ENCODE data around the gene TMEM169. TPM values are rescaled to one million over a fixed set of nuclear protein-coding genes. Genes with fewer than 3 reads are reported as not detected.

TMEM169 gene
- total RNA-seq, 2 donors from 2014 or later, result 1.6 TPM

GRCh38 chr2:216098421-216099334, 17.0 kb downstream of the TMEM169 start:
- Mint-ChIP-seq H3K36me3 (ENCODE audit: insufficient read depth in 2 of 2) (no peaks in the 10 kb centered on the region), H3K27ac (no peak overlapping the region), H3K4me3 (no peak overlapping the region), H3K27me3 (ENCODE audit: low read depth) (no peaks in the 10 kb centered on the region), H3K9me3 (no peaks in the 10 kb centered on the region), H3K4me1 (ENCODE audit: low read depth) (no peaks in the 10 kb centered on the region)
- ATAC-seq (replicated peaks in 1 of 2) (no peak), DNase-seq (no peak)

- Mint-ChIP-seq H3K27ac (no peak overlapping the region), H3K9me3 (no peaks in the 10 kb centered on the region), H3K36me3 (ENCODE audit: insufficient read depth in 2 of 2) (no peaks in the 10 kb centered on the region), H3K4me1 (ENCODE audit: low read depth) (no peaks in the 10 kb centered on the region), H3K27me3 (ENCODE audit: low read depth) (no peaks in the 10 kb centered on the region), H3K4me3 (no peak overlapping the region)
- DNase-seq (no peak), ATAC-seq (replicated peaks in 1 of 2) (no peak)
Observed at GRCh38 chr2:216101109-216101508, 19.4 kb downstream of the TMEM169 start.

GRCh38 chr2:216103213-216103612, 21.5 kb downstream of the TMEM169 start:
- H3K4me1 Mint-ChIP-seq (ENCODE audit: low read depth), result no peaks in the 10 kb centered on the region
- no peak overlapping the region for H3K4me3 Mint-ChIP-seq
- H3K27me3 Mint-ChIP-seq (ENCODE audit: low read depth), result no peaks in the 10 kb centered on the region
- H3K36me3 Mint-ChIP-seq (ENCODE audit: insufficient read depth in 2 of 2), result no peaks in the 10 kb centered on the region
- DNase-seq, result no peak
- H3K27ac Mint-ChIP-seq, result no peak overlapping the region
- no peak for ATAC-seq (replicated peaks in 1 of 2)
- H3K9me3 Mint-ChIP-seq, result no peaks in the 10 kb centered on the region

- no peak for ATAC-seq (replicated peaks in 1 of 2)
- Mint-ChIP-seq H3K27me3 (ENCODE audit: low read depth) (no peaks in the 10 kb centered on the region), H3K4me3 (no peak overlapping the region)
Observed at GRCh38 chr2:216104691-216105090, 23.0 kb downstream of the TMEM169 start.

GRCh38 chr2:216107320-216107719, 25.6 kb downstream of the TMEM169 start:
- Mint-ChIP-seq H3K27me3 (ENCODE audit: low read depth) (no peaks in the 10 kb centered on the region), H3K36me3 (ENCODE audit: insufficient read depth in 2 of 2) (peaks cover 8 to 17% of the 10 kb centered on the region in 2 donors), H3K4me1 (ENCODE audit: low read depth) (peaks cover 29% of the 10 kb centered on the region), H3K27ac (no peak overlapping the region), H3K9me3 (no peaks in the 10 kb centered on the region), H3K4me3 (no peak overlapping the region)
- DNase-seq (no peak), ATAC-seq (replicated peaks in 1 of 2) (no peak)

More at GRCh38 chr2:216104691-216105090, 23.0 kb downstream of the TMEM169 start:
- Mint-ChIP-seq H3K36me3 (ENCODE audit: insufficient read depth in 2 of 2) (peaks cover 3% of the 10 kb centered on the region in 2 donors), H3K4me1 (ENCODE audit: low read depth) (peaks cover 6% of the 10 kb centered on the region), H3K9me3 (no peaks in the 10 kb centered on the region), H3K27ac (no peak overlapping the region)
- DNase-seq, result no peak

- H3K27ac Mint-ChIP-seq, result no peak overlapping the region
Observed at GRCh38 chr2:216107760-216108159, 26.0 kb downstream of the TMEM169 start.

GRCh38 chr2:216108310-216108966, 26.7 kb downstream of the TMEM169 start:
- H3K27me3 Mint-ChIP-seq (ENCODE audit: low read depth), result no peaks in the 10 kb centered on the region
- H3K36me3 Mint-ChIP-seq (ENCODE audit: insufficient read depth in 2 of 2), result peaks cover 12 to 22% of the 10 kb centered on the region in 2 donors
- H3K27ac Mint-ChIP-seq, result peak overlapping the region; percentile 99
- DNase-seq (no peak), ATAC-seq (replicated peaks in 1 of 2) (no peak)
- no peaks in the 10 kb centered on the region for H3K9me3 Mint-ChIP-seq
- H3K4me3 Mint-ChIP-seq, result peak overlapping the region; percentile 95 to 99
- peaks cover 40% of the 10 kb centered on the region for H3K4me1 Mint-ChIP-seq (ENCODE audit: low read depth)

More at GRCh38 chr2:216107760-216108159, 26.0 kb downstream of the TMEM169 start:
- H3K4me3 Mint-ChIP-seq, result no peak overlapping the region
- H3K27me3 Mint-ChIP-seq (ENCODE audit: low read depth), result no peaks in the 10 kb centered on the region
- DNase-seq (no peak), ATAC-seq (replicated peaks in 1 of 2) (no peak)
- peaks cover 33% of the 10 kb centered on the region for H3K4me1 Mint-ChIP-seq (ENCODE audit: low read depth)
- no peaks in the 10 kb centered on the region for H3K9me3 Mint-ChIP-seq
- peaks cover 8 to 17% of the 10 kb centered on the region in 2 donors for H3K36me3 Mint-ChIP-seq (ENCODE audit: insufficient read depth in 2 of 2)

GRCh38 chr2:216108967-216109921, 27.5 kb downstream of the TMEM169 start, which contains the start of gene XRCC5:
Gene XRCC5 (plus strand): TSS chr2:216109348. CDS start chr2:216109437, 89 bp downstream.
- peak; percentile 74 to 81 for ATAC-seq (replicated peaks in 1 of 2)
- Mint-ChIP-seq H3K4me1 (ENCODE audit: low read depth) (peaks cover 48% of the 10 kb centered on the region), H3K4me3 (peak within 1 kb of the TSS; percentile 95 to 99), H3K27ac (peak within 1 kb of the TSS; percentile 99), H3K9me3 (no peaks in the 10 kb centered on the region), H3K36me3 (ENCODE audit: insufficient read depth in 2 of 2) (peaks cover 16 to 29% of the 10 kb centered on the region in 2 donors), H3K27me3 (ENCODE audit: low read depth) (no peaks in the 10 kb centered on the region)
- peak; percentile 96 to 97 for DNase-seq

GRCh38 chr2:216109962-216110614, 28.4 kb downstream of the TMEM169 start:
- Mint-ChIP-seq H3K27ac (peak overlapping the region; percentile 99), H3K27me3 (ENCODE audit: low read depth) (no peaks in the 10 kb centered on the region), H3K4me3 (peak overlapping the region; percentile 95 to 99), H3K36me3 (ENCODE audit: insufficient read depth in 2 of 2) (peaks cover 18 to 33% of the 10 kb centered on the region in 2 donors), H3K4me1 (ENCODE audit: low read depth) (peaks cover 56% of the 10 kb centered on the region), H3K9me3 (no peaks in the 10 kb centered on the region)
- ATAC-seq (replicated peaks in 1 of 2), result no peak
- no peak for DNase-seq

- H3K4me3 Mint-ChIP-seq, result peak overlapping the region; percentile 95 to 99
- peaks cover 21 to 33% of the 10 kb centered on the region in 2 donors for H3K36me3 Mint-ChIP-seq (ENCODE audit: insufficient read depth in 2 of 2)
- peaks cover 62% of the 10 kb centered on the region for H3K4me1 Mint-ChIP-seq (ENCODE audit: low read depth)
- H3K9me3 Mint-ChIP-seq, result no peaks in the 10 kb centered on the region
- DNase-seq (no peak), ATAC-seq (replicated peaks in 1 of 2) (no peak)
- peak overlapping the region; percentile 99 for H3K27ac Mint-ChIP-seq
- H3K27me3 Mint-ChIP-seq (ENCODE audit: low read depth), result no peaks in the 10 kb centered on the region
Observed at GRCh38 chr2:216110620-216111019, 28.9 kb downstream of the TMEM169 start.

- no peak for ATAC-seq (replicated peaks in 1 of 2)
- H3K9me3 Mint-ChIP-seq, result no peaks in the 10 kb centered on the region
- no peak for DNase-seq
- H3K27me3 Mint-ChIP-seq (ENCODE audit: low read depth), result no peaks in the 10 kb centered on the region
- peak overlapping the region; percentile 95 to 99 for H3K4me3 Mint-ChIP-seq
- H3K4me1 Mint-ChIP-seq (ENCODE audit: low read depth), result peaks cover 66% of the 10 kb centered on the region
- H3K36me3 Mint-ChIP-seq (ENCODE audit: insufficient read depth in 2 of 2), result peaks cover 21 to 36% of the 10 kb centered on the region in 2 donors
- peak overlapping the region; percentile 99 for H3K27ac Mint-ChIP-seq
Observed at GRCh38 chr2:216111122-216111521, 29.4 kb downstream of the TMEM169 start.

GRCh38 chr2:216112926-216113325, 31.2 kb downstream of the TMEM169 start:
- H3K36me3 Mint-ChIP-seq (ENCODE audit: insufficient read depth in 2 of 2), result peaks cover 27 to 51% of the 10 kb centered on the region in 2 donors
- DNase-seq (no peak), ATAC-seq (replicated peaks in 1 of 2) (peak; percentile 7 to 36)
- no peaks in the 10 kb centered on the region for H3K9me3 Mint-ChIP-seq
- H3K4me3 Mint-ChIP-seq, result peak overlapping the region; percentile 41 to 99
- H3K27me3 Mint-ChIP-seq (ENCODE audit: low read depth), result no peaks in the 10 kb centered on the region
- H3K4me1 Mint-ChIP-seq (ENCODE audit: low read depth), result peaks cover 84% of the 10 kb centered on the region
- H3K27ac Mint-ChIP-seq, result peak overlapping the region; percentile 99

Measured in activated T-cell treated with anti-CD3 and anti-CD28 coated beads, Interleukin-2, amount 50 U/mL, for 72 hours (primary cell).